IMR-90 (cell line): ENCODE results near the gene ST6GALNAC3.

Experiments used
- BHLHE40 ChIP-seq: fragments of 150-350 bp; IDR thresholded peaks from 2 replicates; pipeline ENCODE4 v1.6.1; 2016; ENCODE audit warnings: mild to moderate bottlenecking, low read depth, low read length
- CEBPB ChIP-seq: IDR thresholded peaks from 2 replicates; pipeline ENCODE4 v1.6.1; 2012; ENCODE audit warnings: low read depth, low read length, improper control_type of control experiment
- CTCF ChIP-seq: conservative IDR thresholded peaks from 2 replicates; pipeline ENCODE4 v1.5.1; 2012; ENCODE audit warnings: mild to moderate bottlenecking, low read depth, low read length, improper control_type of control experiment
- ELK1 ChIP-seq: fragments of 150-350 bp; IDR thresholded peaks from 2 replicates; pipeline ENCODE4 v1.6.1; 2016; ENCODE audit warnings: low read depth, mild to moderate bottlenecking, low read length, moderate library complexity, borderline replicate concordance
- FOS ChIP-seq: fragments of 150-350 bp; IDR thresholded peaks from 2 replicates; pipeline ENCODE4 v1.6.1; 2016; ENCODE audit warnings: low read depth, low read length
- MXI1 ChIP-seq: IDR thresholded peaks from 2 replicates; pipeline ENCODE4 v1.6.1; 2012; ENCODE audit warnings: low read depth, mild to moderate bottlenecking, low read length, moderate library complexity, borderline replicate concordance
- POLR2A ChIP-seq: IDR thresholded peaks from 2 replicates; pipeline ENCODE4 v1.6.1; 2012; ENCODE audit warnings: mild to moderate bottlenecking, low read depth, low read length
- RAD21 ChIP-seq: IDR thresholded peaks from 2 replicates; pipeline ENCODE4 v1.6.1; 2012; ENCODE audit warnings: low read length, improper control_type of control experiment
- RFX5 ChIP-seq: IDR thresholded peaks from 2 replicates; pipeline ENCODE4 v1.8.0; 2012; ENCODE audit warnings: low read depth, mild to moderate bottlenecking, low read length, moderate library complexity
- SMC3 ChIP-seq: fragments of 150-350 bp; IDR thresholded peaks from 2 replicates; pipeline ENCODE4 v1.6.1; 2016; ENCODE audit warnings: low read depth, mild to moderate bottlenecking, antibody characterized with exemption, low read length, moderate library complexity

GRCh38 chr1:76593618-76594017 is 519.1 kb downstream of the ST6GALNAC3 start:
- TF ChIP-seq RFX5 (no peak), CTCF (no peak), SMC3 (no peak), ELK1 (no peak), MXI1 (no peak), FOS (no peak), RAD21 (no peak), CEBPB (no peak), BHLHE40 (no peak), POLR2A (no peak)
